NB4 (cell line): ENCODE results near the gene OR10H5.
"Not testable (repeated sequence)": the region's sequence is repeated elsewhere in the genome, so short reads cannot be mapped to it uniquely, and the experiment has no call there.

Experiments used
- CTCF ChIP-seq: IDR thresholded peaks from one replicate; pipeline ENCODE4 v1.5.1; 2012; ENCODE audit warnings: low read depth, low read length
- MAX ChIP-seq: IDR thresholded peaks from 2 replicates; pipeline ENCODE4 v1.6.1; 2011; ENCODE audit warnings: low read depth, low read length
- MYC ChIP-seq: IDR thresholded peaks from 2 replicates; pipeline ENCODE4 v1.6.1; 2011; ENCODE audit warnings: low read depth, low read length
- POLR2A ChIP-seq: IDR thresholded peaks from 2 replicates; pipeline ENCODE4 v1.6.1; 2011; ENCODE audit warnings: mild to moderate bottlenecking; ENCODE audit not compliant: insufficient read length; ENCODE audit errors: extremely low read depth

DNA sequence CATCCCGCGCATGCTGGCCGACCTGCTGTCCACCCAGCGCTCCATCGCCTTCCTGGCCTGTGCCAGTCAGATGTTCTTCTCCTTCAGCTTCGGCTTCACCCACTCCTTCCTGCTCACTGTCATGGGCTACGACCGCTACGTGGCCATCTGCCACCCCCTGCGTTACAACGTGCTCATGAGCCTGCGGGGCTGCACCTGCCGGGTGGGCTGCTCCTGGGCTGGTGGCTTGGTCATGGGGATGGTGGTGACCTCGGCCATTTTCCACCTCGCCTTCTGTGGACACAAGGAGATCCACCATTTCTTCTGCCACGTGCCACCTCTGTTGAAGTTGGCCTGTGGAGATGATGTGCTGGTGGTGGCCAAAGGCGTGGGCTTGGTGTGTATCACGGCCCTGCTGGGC lies 6.8 kb downstream of the OR10H5 start:
- TF ChIP-seq POLR2A, CTCF, MAX, MYC: not testable (repeated sequence)
